Glutamatergic neuron (in vitro differentiated cells): ENCODE results near the gene PLVAP. TPM values are rescaled to one million over a fixed set of nuclear protein-coding genes. Genes with fewer than 3 reads are reported as not detected.
A peak's percentile ranks its signal among the peaks of the same experiment; 100 is the strongest.

Experiments used
- DNase-seq: peaks from one replicate; pipeline ENCODE4 v3.0.0; 2022
- H3K27ac Mint-ChIP-seq: one replicate; pipeline ENCODE4 v1.8.0; 2020; ENCODE audit warnings: mild to moderate bottlenecking, mixed read lengths, inconsistent platforms; ENCODE audit not compliant: unreplicated experiment
- H3K27me3 Mint-ChIP-seq: one replicate; pipeline ENCODE4 v1.8.0; 2020; ENCODE audit warnings: mild to moderate bottlenecking, moderate library complexity, mixed read lengths, inconsistent platforms; ENCODE audit not compliant: unreplicated experiment
- H3K36me3 Mint-ChIP-seq: one replicate; pipeline ENCODE4 v1.8.0; 2020; ENCODE audit warnings: mild to moderate bottlenecking, mixed read lengths, inconsistent platforms; ENCODE audit not compliant: unreplicated experiment
- H3K4me1 Mint-ChIP-seq: one replicate; pipeline ENCODE4 v1.8.0; 2020; ENCODE audit warnings: mild to moderate bottlenecking, low read depth, mixed read lengths, inconsistent platforms; ENCODE audit not compliant: unreplicated experiment
- H3K4me3 Mint-ChIP-seq: one replicate; pipeline ENCODE4 v1.8.0; 2020; ENCODE audit warnings: mild to moderate bottlenecking, mixed read lengths, inconsistent platforms; ENCODE audit not compliant: unreplicated experiment
- H3K9me3 Mint-ChIP-seq: one replicate; pipeline ENCODE4 v1.8.0; 2020; ENCODE audit warnings: mild to moderate bottlenecking, moderate library complexity, mixed read lengths, inconsistent platforms; ENCODE audit not compliant: unreplicated experiment
- total RNA-seq: library from RNA; stranded (reverse); fragmentation: NEBNext Ultra II Directional; extraction: Animal tissue kit (Norgen Biotek cat#: 25700); gene quantifications from one replicate; pipeline ENCODE4 v1.2.1, GENCODE V29; 2021; ENCODE audit not compliant: unreplicated experiment
- TF ChIP-seq, protein P1 (sequence below): fragments of 200-600 bp; sonication (generic); IDR thresholded peaks from one replicate; pipeline ENCODE4 v1.5.0; 2021; ENCODE audit not compliant: partially characterized antibody, unreplicated experiment

The PLVAP gene
- total RNA-seq, 1 donor from 2014 or later: not detected

DNA sequence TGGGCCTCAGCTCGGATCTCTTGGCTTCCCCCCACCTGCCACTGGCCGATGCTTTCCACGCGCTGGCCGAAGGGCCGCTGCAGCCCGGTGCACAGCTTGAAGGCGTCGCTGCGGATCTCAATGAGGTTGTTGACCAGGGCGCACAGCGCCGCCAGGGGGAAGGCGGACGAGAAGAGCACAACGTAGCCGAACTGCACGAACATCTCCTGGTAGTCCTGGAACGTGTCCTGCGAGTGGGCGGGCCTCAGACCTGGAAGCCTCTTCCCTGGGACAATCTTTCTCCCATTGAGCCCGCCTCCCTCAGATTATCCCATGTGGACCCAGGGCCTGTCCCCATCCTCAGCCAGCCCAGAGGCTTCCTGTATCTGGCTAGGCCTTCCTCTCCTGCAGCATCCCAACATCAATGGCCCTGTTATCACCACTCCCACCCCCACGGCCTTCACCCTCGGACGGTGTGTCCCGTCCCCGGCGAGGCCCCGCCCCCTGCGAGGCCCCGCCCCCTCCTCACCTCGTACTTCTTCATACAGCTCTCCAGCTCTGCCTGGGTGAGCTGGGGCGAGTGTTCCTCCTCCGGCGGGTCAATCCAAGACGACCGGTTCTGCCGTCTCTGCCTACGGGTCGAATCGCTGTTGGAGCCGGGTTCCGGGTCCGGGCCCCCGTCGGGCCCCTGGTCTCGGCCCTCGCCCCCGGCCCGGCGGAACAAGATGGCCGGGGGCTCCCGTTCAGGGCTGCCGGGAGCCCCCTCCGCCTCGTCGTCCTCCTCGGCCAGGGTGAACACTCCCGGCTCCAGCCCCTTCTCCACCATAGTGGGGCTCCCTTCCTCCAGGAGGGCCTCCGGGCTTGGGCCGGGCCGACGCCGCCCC lies 49.3 kb downstream of the PLVAP start:
- DNase-seq: peak; percentile 87
- H3K36me3 Mint-ChIP-seq: peaks cover 5% of the 10 kb centered on the region
- H3K27ac Mint-ChIP-seq: peak overlapping the region; percentile 90
- peaks cover 9% of the 10 kb centered on the region for H3K27me3 Mint-ChIP-seq
- H3K4me3 Mint-ChIP-seq: peak overlapping the region; percentile 77
- TF ChIP-seq, protein P1, sequence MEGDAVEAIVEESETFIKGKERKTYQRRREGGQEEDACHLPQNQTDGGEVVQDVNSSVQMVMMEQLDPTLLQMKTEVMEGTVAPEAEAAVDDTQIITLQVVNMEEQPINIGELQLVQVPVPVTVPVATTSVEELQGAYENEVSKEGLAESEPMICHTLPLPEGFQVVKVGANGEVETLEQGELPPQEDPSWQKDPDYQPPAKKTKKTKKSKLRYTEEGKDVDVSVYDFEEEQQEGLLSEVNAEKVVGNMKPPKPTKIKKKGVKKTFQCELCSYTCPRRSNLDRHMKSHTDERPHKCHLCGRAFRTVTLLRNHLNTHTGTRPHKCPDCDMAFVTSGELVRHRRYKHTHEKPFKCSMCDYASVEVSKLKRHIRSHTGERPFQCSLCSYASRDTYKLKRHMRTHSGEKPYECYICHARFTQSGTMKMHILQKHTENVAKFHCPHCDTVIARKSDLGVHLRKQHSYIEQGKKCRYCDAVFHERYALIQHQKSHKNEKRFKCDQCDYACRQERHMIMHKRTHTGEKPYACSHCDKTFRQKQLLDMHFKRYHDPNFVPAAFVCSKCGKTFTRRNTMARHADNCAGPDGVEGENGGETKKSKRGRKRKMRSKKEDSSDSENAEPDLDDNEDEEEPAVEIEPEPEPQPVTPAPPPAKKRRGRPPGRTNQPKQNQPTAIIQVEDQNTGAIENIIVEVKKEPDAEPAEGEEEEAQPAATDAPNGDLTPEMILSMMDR: peak; percentile 61
- peaks cover 9% of the 10 kb centered on the region for H3K4me1 Mint-ChIP-seq
- H3K9me3 Mint-ChIP-seq: peaks cover 7% of the 10 kb centered on the region

DNA sequence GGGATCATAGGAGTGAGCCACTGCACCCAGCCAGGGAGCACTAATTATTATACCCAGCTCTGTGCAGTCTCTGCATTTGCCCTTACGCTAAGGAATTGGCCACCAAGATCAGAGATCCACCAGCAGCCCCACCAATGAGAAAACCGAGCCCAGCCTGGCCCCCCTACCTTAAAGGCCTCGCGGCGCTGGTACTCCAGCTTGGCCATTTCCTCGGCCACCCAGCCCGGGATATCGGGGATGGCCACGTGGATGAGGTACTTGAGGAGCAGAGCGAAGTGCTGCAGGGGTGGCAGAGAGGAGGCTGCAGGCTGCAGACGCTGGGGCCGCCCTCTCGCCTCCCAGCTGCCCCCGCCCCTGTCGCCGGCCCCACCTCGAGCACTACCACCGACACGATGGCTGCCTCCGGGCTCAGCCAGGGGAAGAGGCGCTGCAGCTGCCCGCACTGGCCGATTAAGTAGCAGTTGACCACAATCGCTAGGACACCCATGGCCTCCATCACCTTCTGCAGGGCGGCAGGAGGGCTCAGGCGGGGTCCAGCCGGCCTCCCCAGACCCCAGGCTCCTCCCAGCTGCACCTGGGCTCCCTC lies 50.0 kb downstream of the PLVAP start:
- Mint-ChIP-seq H3K9me3 (peaks cover 10% of the 10 kb centered on the region), H3K36me3 (no peaks in the 10 kb centered on the region), H3K27me3 (peaks cover 9% of the 10 kb centered on the region), H3K27ac (no peak overlapping the region), H3K4me1 (peaks cover 16% of the 10 kb centered on the region), H3K4me3 (no peak overlapping the region)
- no peak for DNase-seq
- TF ChIP-seq, protein P1: no peak

DNA sequence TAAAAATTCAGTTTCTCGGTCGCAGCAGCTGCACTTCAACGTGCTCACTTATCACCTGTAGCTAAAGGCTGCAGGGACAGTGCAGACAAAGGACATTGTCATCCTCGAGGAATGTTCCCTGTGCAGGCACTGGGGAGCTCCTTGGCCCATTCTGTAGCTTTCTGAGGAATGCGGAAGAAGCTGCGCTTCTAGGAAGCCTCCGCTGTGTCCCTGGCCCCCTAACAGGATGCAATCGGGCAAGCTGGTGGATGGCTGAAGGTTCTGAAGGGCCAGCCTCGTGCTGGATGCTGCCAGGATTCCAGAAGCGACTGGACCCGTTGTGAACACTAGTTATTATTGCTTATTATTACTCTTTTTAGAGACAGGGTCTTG lies 50.6 kb downstream of the PLVAP start:
- H3K27ac Mint-ChIP-seq: no peak overlapping the region
- peaks cover 11% of the 10 kb centered on the region for H3K27me3 Mint-ChIP-seq
- H3K36me3 Mint-ChIP-seq: no peaks in the 10 kb centered on the region
- H3K4me3 Mint-ChIP-seq: no peak overlapping the region
- peaks cover 10% of the 10 kb centered on the region for H3K9me3 Mint-ChIP-seq
- no peak for DNase-seq
- TF ChIP-seq, protein P1: no peak
- H3K4me1 Mint-ChIP-seq: peaks cover 16% of the 10 kb centered on the region

DNA sequence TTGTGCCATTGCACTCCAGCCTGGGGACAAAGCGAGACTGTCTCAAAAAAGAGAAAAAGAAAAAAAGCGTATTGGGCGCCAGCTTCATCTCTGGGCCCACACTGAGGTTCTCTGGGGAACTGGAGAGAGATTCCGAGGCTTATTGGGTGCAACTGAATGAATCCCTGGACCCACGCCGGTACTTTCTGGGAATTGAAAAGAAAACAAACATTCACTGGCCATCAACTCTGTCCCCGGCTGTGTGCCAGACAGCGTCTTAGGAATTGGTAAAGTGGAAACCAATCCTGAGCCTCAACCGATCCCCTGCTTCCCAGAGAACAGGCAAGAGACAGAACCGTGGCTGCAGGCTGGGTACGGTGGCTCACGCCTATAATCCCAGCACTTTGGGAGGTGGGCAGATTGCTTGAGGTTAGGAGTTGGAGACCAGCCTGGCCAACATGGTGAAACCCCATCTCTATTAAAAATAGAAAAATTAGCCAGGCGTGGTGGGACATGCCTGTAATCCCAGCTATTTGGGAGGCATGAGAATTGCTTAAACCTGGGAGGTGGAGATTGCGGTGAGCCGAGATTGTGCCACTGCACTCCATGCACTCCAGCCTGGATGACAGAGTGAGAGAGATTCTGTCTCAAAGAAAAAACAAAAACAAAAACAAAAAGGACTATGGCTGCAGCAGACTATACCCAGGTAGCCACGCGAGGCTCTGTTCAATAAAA lies 51.1 kb downstream of the PLVAP start:
- H3K4me3 Mint-ChIP-seq: no peak overlapping the region
- TF ChIP-seq, protein P1: no peak
- no peak for DNase-seq
- H3K27me3 Mint-ChIP-seq: peaks cover 11% of the 10 kb centered on the region
- no peaks in the 10 kb centered on the region for H3K36me3 Mint-ChIP-seq
- H3K9me3 Mint-ChIP-seq: peaks cover 10% of the 10 kb centered on the region
- H3K27ac Mint-ChIP-seq: peak overlapping the region; percentile 22
- H3K4me1 Mint-ChIP-seq: peaks cover 16% of the 10 kb centered on the region
